HG02642 (cell line): ENCODE data around the gene SUPT3H.
A peak's percentile ranks its signal among the peaks of the same experiment; 100 is the strongest.

ENCODE experiments used
- ATAC-seq: cut with Tn5 transposase; IDR thresholded peaks from one replicate; pipeline ENCODE4 v1.9.1; 2021; ENCODE audit warnings: mild to moderate bottlenecking; ENCODE audit not compliant: unreplicated experiment, poor library complexity

Gene SUPT3H

GRCh38 chr6:44781912-44782597 lies 595.7 kb downstream of the SUPT3H start:
- ATAC-seq, result no peak

GRCh38 chr6:44780161-44780560 lies 597.6 kb downstream of the SUPT3H start:
- no peak for ATAC-seq

- ATAC-seq, result peak; percentile 52
Measured at GRCh38 chr6:44779130-44779826, 598.5 kb downstream of the SUPT3H start.
